Measurements from ENCODE around the gene TBPL1.

GRCh38 chr6:133937909-133938308 is 15.1 kb upstream of the TBPL1 start:
- no peak for TF ChIP-seq CTCF (IDR thresholded peaks at IDR 0.05)
- TF ChIP-seq POLR2A (IDR thresholded peaks at IDR 0.05) = no peak

Data from adrenal gland (tissue), 5 donors.